NCI-H2227 treated with DMSO at 0.1 percent for 48 hours (cell line): ENCODE data around the gene ARHGEF7.

Experiments
- DNase-seq: peaks from one replicate; lab custom pipeline; 2025; lab: John Stamatoyannopoulos, UW

The ARHGEF7 gene

GRCh38 chr13:111111376-111111937 lies 3.7 kb upstream of the ARHGEF7 start:
- DNase-seq = no peak

- no peak for DNase-seq
Observed at GRCh38 chr13:111112196-111112595, 2.9 kb upstream of the ARHGEF7 start.

GRCh38 chr13:111114362-111115060 lies 599 bp upstream of the ARHGEF7 start:
- no peak for DNase-seq

GRCh38 chr13:111115965-111116521 lies 933 bp downstream of the ARHGEF7 start:
- DNase-seq = no peak

- DNase-seq = no peak
Observed at GRCh38 chr13:111116856-111117255, 1.7 kb downstream of the ARHGEF7 start.

- no peak for DNase-seq
Observed at GRCh38 chr13:111117289-111117688, 2.2 kb downstream of the ARHGEF7 start.

GRCh38 chr13:111117961-111118360 lies 2.9 kb downstream of the ARHGEF7 start:
- no peak for DNase-seq

- no peak for DNase-seq
Observed at GRCh38 chr13:111118898-111119607, 3.9 kb downstream of the ARHGEF7 start.

GRCh38 chr13:111119966-111120365 lies 4.9 kb downstream of the ARHGEF7 start:
- no peak for DNase-seq

- DNase-seq = no peak
Observed at GRCh38 chr13:111120422-111120821, 5.3 kb downstream of the ARHGEF7 start.

- DNase-seq = no peak
Observed at GRCh38 chr13:111120913-111121312, 5.8 kb downstream of the ARHGEF7 start.

- DNase-seq = no peak
Observed at GRCh38 chr13:111121506-111121905, 6.4 kb downstream of the ARHGEF7 start.

- DNase-seq = no peak
Observed at GRCh38 chr13:111122056-111122455, 6.9 kb downstream of the ARHGEF7 start.

- no peak for DNase-seq
Observed at GRCh38 chr13:111122631-111123030, 7.5 kb downstream of the ARHGEF7 start.

GRCh38 chr13:111123221-111123620 lies 8.1 kb downstream of the ARHGEF7 start:
- no peak for DNase-seq

GRCh38 chr13:111123649-111124048 lies 8.5 kb downstream of the ARHGEF7 start:
- DNase-seq = no peak

GRCh38 chr13:111126509-111126908 lies 11.4 kb downstream of the ARHGEF7 start:
- DNase-seq = no peak

GRCh38 chr13:111129465-111130115 lies 14.5 kb downstream of the ARHGEF7 start:
- no peak for DNase-seq

GRCh38 chr13:111130116-111130508 lies 15.0 kb downstream of the ARHGEF7 start:
- DNase-seq = no peak

- DNase-seq = no peak
Observed at GRCh38 chr13:111131048-111131447, 15.9 kb downstream of the ARHGEF7 start.

- no peak for DNase-seq
Observed at GRCh38 chr13:111131611-111132010, 16.5 kb downstream of the ARHGEF7 start.

- DNase-seq = no peak
Observed at GRCh38 chr13:111132948-111133347, 17.8 kb downstream of the ARHGEF7 start.
